GM21447 (cell line): ENCODE results near the gene CNRIP1.

Experiments
- ATAC-seq: cut with Tn5 transposase; IDR thresholded peaks from one replicate; pipeline ENCODE4 v1.9.1; 2021; ENCODE audit not compliant: unreplicated experiment

Gene CNRIP1

GRCh38 chr2:68251855-68252399 is 67.8 kb downstream of the CNRIP1 start:
- peak; percentile 6 for ATAC-seq

GRCh38 chr2:68251187-68251854 is 68.4 kb downstream of the CNRIP1 start:
- peak; percentile 51 for ATAC-seq

- ATAC-seq = no peak
Observed at GRCh38 chr2:68250652-68251186, 69.0 kb downstream of the CNRIP1 start.

- ATAC-seq = no peak
Observed at GRCh38 chr2:68250196-68250595, 69.6 kb downstream of the CNRIP1 start.

- no peak for ATAC-seq
Observed at GRCh38 chr2:68248806-68249205, 70.9 kb downstream of the CNRIP1 start.

GRCh38 chr2:68248361-68248760 is 71.4 kb downstream of the CNRIP1 start:
- no peak for ATAC-seq

- ATAC-seq = no peak
Observed at GRCh38 chr2:68246396-68246795, 73.4 kb downstream of the CNRIP1 start.

GRCh38 chr2:68245672-68246071 is 74.1 kb downstream of the CNRIP1 start:
- no peak for ATAC-seq

GRCh38 chr2:68245066-68245465 is 74.7 kb downstream of the CNRIP1 start:
- no peak for ATAC-seq

GRCh38 chr2:68244456-68244855 is 75.3 kb downstream of the CNRIP1 start:
- ATAC-seq = no peak
